Measurements from ENCODE around the gene WNT6. TPM values are rescaled to one million over a fixed set of nuclear protein-coding genes. Genes with fewer than 3 reads are reported as not detected.
A peak's percentile ranks its signal among the peaks of the same experiment; 100 is the strongest.

WNT6 gene
- total RNA-seq, 2 experiments from 2014 or later = not detected

DNA sequence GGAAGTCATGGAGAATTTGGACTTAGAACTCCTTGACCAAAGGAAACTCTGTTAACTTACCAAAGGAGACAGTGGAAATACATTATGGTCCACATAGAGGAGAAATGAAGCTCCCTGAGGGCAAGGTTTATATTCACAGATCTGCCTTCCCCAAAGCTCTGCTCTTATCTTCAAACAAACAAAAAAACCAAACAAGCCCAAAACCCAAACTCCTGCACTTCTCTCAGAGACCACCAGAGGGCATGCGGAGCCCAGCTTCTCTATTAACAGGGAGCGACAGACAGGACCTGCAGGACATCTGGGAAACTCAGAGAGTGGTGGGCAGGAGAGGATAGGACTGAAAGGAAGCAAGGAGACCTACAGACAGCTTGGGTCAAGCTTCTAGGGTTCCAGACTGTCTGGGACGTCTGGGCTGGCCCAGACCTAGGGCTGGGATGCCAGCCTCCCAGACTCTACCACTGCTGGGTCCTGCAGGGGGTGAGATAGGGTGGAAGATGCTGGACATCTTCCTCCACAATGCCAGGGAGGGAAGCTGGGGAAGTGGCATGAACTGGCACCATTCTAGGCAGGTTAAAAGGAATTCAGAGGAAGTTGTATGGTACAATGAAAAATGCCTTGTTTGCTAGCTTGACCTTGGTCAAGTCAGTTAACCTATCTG, 17.1 kb downstream of the WNT6 start:
- CTCF ChIA-PET = interaction anchor here (0.5 to 19.0 kb wide), 27 partner anchors 9 to 385 kb away, joined by 3 to 947 read pairs (median 5); partner anchors contain the start of genes TTLL4 and WNT6
- no peaks in the 10 kb centered on the region for H3K9me3 Mint-ChIP-seq
- H3K4me1 Mint-ChIP-seq (ENCODE audit: low read depth) = peaks cover 39% of the 10 kb centered on the region
- intact Hi-C loops (cut with micrococcal nuclease) = loop anchor here (1.0 to 2.0 kb wide), 3 partner anchors 22 to 104 kb away; no protein-coding TSS in a partner anchor
- H3K36me3 Mint-ChIP-seq (ENCODE audit: low read depth) = no peaks in the 10 kb centered on the region
- H3K27ac Mint-ChIP-seq = no peak overlapping the region
- peak; percentile 86 for DNase-seq
- no peak overlapping the region for H3K4me3 Mint-ChIP-seq
- peaks cover 41% of the 10 kb centered on the region for H3K27me3 Mint-ChIP-seq (ENCODE audit: low read depth)

DNA sequence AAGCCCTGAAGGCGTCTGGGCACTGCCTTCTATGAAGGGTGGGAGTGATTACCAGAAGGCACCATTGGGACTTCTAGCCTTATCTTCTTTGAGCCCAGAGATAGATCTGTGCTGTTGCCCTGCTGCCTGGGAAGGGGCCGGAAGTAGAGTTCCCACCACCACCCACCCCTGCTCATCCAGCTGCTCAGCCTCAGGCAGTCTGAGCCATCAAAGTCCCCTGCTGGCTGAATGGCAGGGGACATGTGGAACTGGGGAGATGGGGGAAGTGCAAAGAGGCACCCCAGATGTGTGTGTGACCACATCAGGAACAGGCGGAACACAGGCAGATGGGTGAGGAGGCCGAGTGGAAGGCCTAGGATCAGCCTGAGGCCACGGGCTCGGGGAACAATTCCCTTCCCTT, 17.7 kb downstream of the WNT6 start:
- Mint-ChIP-seq H3K4me1 (ENCODE audit: low read depth) (peaks cover 37% of the 10 kb centered on the region), H3K27me3 (ENCODE audit: low read depth) (peaks cover 36% of the 10 kb centered on the region)

DNA sequence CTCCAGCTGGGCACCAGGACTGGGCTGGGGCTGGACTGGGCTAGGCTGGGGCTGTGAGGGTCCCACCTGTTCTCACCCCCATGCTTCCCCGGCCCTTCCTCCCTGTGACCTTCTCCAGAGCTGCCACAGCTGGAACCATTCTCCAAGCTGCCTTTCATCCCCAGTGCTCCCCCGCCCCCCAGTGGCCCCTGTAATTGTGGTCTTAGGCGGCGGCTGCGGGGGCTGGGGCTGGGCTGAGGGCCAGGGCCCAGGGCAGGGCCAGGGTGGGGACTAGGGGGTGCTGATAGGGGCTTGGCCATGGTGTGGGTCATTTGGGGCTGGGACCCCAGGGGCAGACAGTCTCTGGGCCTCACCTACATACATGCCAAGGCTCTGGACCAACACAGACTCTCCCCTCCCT, 18.3 kb downstream of the WNT6 start:
- no peak for DNase-seq
- intact Hi-C loops (cut with micrococcal nuclease) = loop anchor here (2.0 kb wide), 1 partner anchor 103 kb away; no protein-coding TSS in a partner anchor
- H3K27me3 Mint-ChIP-seq (ENCODE audit: low read depth) = peaks cover 36% of the 10 kb centered on the region
- H3K4me3 Mint-ChIP-seq = no peak overlapping the region
- no peak overlapping the region for H3K27ac Mint-ChIP-seq
- H3K9me3 Mint-ChIP-seq = no peaks in the 10 kb centered on the region
- CTCF ChIA-PET = interaction anchor here (0.8 to 19.0 kb wide), 9 partner anchors 9 to 383 kb away, joined by 3 to 947 read pairs (median 17); partner anchors contain the start of gene WNT6
- no peaks in the 10 kb centered on the region for H3K36me3 Mint-ChIP-seq (ENCODE audit: low read depth)
- peaks cover 38% of the 10 kb centered on the region for H3K4me1 Mint-ChIP-seq (ENCODE audit: low read depth)

More for the DNA sequence above, 17.7 kb downstream of the WNT6 start:
- CTCF ChIA-PET = interaction anchor here (0.5 to 19.0 kb wide), 22 partner anchors 9 to 384 kb away, joined by 3 to 947 read pairs (median 6); partner anchors contain the start of gene WNT6
- no peaks in the 10 kb centered on the region for H3K36me3 Mint-ChIP-seq (ENCODE audit: low read depth)
- intact Hi-C loops (cut with micrococcal nuclease) = loop anchor here (2.0 kb wide), 1 partner anchor 103 kb away; no protein-coding TSS in a partner anchor
- no peak overlapping the region for H3K4me3 Mint-ChIP-seq
- DNase-seq = no peak
- no peak overlapping the region for H3K27ac Mint-ChIP-seq
- H3K9me3 Mint-ChIP-seq = no peaks in the 10 kb centered on the region

DNA sequence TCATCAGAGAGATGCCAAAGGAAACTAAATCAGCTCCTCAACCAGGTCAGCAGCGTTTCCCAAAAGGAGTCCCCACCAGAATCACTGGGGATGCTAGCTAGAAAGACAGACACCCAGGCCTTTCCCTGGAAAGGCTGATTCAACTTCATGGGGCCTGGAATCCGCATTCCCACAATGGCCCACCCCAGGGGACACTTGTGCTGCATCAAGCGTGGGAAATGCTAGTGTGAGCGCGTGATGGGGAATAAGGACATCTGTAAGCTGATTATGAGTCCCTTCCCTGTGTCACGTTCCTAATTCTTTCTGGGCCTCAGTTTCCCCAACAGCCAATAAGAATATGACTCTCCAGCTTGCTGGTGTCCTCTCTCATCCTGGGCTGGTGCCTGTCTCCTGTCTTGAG, 18.9 kb downstream of the WNT6 start:
- H3K9me3 Mint-ChIP-seq = no peaks in the 10 kb centered on the region
- intact Hi-C loops (cut with micrococcal nuclease) = no loop called here
- peak overlapping the region; percentile 15 for H3K27ac Mint-ChIP-seq
- no peak overlapping the region for H3K4me3 Mint-ChIP-seq
- DNase-seq = no peak
- no peaks in the 10 kb centered on the region for H3K36me3 Mint-ChIP-seq (ENCODE audit: low read depth)
- H3K4me1 Mint-ChIP-seq (ENCODE audit: low read depth) = peaks cover 38% of the 10 kb centered on the region
- CTCF ChIA-PET = interaction anchor here (0.6 to 19.0 kb wide), 5 partner anchors 9 to 152 kb away, joined by 3 to 947 read pairs (median 3); no protein-coding TSS in a partner anchor
- peaks cover 32% of the 10 kb centered on the region for H3K27me3 Mint-ChIP-seq (ENCODE audit: low read depth)

DNA sequence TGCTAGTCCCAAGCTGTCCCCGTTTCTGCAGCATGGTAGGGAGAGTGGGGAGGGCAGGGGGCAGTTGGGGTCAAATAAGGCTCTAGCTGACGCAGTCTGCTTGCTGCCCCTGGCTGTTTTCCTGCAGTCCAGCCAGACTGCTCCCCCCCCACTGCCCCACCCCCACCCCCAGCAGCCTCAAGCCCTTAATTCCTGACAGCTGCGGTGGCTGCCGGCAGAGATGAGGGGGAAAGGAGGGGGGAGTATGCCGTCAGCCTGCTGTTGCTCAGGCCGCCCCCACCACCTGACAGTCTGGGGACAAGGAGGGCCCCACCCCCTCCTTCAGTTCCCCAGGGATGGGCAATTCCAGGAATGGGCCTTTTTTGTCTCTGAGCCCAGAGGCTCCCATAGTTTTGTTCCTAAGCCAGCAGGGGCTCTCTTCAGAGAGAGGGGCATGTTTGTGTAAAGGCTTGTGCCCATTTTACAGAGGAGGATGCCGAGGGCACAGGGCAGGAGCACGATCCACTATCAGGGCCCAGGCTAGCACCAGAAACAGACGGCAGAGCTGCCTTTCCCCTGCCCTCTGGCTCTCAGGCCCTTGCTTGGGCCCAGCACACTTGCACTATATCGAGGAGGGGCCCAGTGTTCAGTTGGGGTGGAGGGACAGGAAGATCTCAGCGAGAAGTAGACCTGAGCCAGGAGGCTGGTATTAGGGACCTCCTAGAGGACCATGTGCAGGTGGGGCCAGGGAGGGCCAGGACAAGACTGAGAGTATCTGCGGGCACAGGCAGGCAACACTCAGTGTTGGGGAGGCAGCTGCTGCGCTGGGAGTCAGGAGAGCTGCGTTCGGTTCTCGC, 19.5 kb downstream of the WNT6 start:
- Mint-ChIP-seq H3K4me1 (ENCODE audit: low read depth) (peaks cover 38% of the 10 kb centered on the region), H3K27me3 (ENCODE audit: low read depth) (peaks cover 31% of the 10 kb centered on the region), H3K4me3 (peak overlapping the region; percentile 76), H3K36me3 (ENCODE audit: low read depth) (no peaks in the 10 kb centered on the region), H3K27ac (peak overlapping the region; percentile 34), H3K9me3 (no peaks in the 10 kb centered on the region)
- intact Hi-C loops (cut with micrococcal nuclease) = no loop called here
- CTCF ChIA-PET = interaction anchor here (0.8 to 19.0 kb wide), 4 partner anchors 9 to 101 kb away, joined by 3 to 947 read pairs (median 8); no protein-coding TSS in a partner anchor
- DNase-seq = no peak

DNA sequence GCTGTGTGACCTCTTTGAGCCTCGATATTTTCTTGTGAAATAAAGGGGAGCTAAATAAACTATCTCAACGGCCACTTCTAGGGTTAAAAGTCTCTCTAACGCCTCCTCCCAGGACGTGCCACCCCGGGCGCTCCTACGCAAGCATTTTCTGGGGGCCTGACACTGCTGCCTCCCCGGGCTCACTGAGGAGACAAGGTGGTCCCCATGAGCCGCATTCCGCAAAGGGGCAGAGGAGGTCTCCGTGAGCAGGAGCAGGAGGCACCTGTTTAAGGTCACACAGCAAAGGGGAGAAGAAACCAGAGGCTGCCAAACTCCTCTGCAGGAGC, 20.1 kb downstream of the WNT6 start:
- intact Hi-C loops (cut with micrococcal nuclease) = loop anchor here (1.0 to 5.0 kb wide), 4 partner anchors 13 to 373 kb away; partner anchors contain the start of genes CNPPD1, RETREG2, TUBA4A and TUBA4B
- no peaks in the 10 kb centered on the region for H3K9me3 Mint-ChIP-seq

DNA sequence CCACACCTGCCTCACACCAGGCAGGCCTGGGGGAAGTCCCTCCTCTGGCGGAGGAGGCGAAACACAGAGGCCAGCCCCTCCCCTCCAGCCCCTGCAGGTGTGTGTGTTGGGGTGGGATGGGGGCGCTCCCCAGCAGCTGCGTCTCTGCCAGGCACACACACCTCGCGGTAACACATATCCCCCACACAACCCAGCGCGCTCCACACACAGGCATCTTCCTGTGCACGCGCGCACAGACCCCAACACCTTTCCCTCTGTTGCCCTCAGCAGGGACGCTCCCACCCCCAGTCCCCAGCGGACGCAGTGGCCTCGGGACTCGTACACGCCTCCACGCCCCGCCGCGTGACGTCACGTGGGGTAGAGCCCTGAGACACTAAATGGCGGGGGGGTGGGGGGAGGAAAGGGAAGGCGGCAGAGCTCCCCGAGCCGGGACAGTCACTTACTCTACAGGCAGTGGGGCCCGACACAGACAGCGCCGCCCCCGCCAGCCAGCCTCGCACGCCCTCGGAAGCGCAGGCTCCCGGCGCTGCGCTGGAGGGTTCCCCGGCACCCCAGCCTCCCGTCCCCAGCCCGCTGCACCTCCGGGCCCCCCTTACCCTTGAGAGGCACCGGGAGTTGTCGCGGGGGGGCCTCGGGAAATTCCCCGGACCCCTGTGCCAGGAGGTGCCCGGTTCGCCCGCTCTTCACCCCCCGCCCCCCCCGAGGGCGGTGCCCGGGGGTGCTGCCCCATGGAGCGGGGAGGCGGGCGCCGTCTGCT, 20.7 kb downstream of the WNT6 start, which contains the start of gene WNT10A:
Gene WNT10A, plus strand, starts transcription at position 751 of the 757 bp plus-strand sequence. CDS start 144 bp downstream, outside the sequence.
- peak within 1 kb of the TSS; percentile 65 for H3K27ac Mint-ChIP-seq
- H3K4me3 Mint-ChIP-seq = peak within 1 kb of the TSS; percentile 76
- DNase-seq = peak; percentile 80
- no peaks in the 10 kb centered on the region for H3K36me3 Mint-ChIP-seq (ENCODE audit: low read depth)
- no peaks in the 10 kb centered on the region for H3K9me3 Mint-ChIP-seq
- intact Hi-C loops (cut with micrococcal nuclease) = loop anchor here (1.0 to 5.0 kb wide), 4 partner anchors 12 to 372 kb away; partner anchors contain the start of genes CNPPD1, RETREG2, TUBA4A and TUBA4B
- H3K4me1 Mint-ChIP-seq (ENCODE audit: low read depth) = peaks cover 46% of the 10 kb centered on the region
- CTCF ChIA-PET = interaction anchor here (2.1 to 19.0 kb wide), 2 partner anchors 7 to 19 kb away, joined by 12 to 947 read pairs; no protein-coding TSS in a partner anchor
- H3K27me3 Mint-ChIP-seq (ENCODE audit: low read depth) = peaks cover 24% of the 10 kb centered on the region

More for the DNA sequence above, 20.1 kb downstream of the WNT6 start:
- no peak for DNase-seq
- CTCF ChIA-PET = interaction anchor here (0.9 to 19.0 kb wide), 3 partner anchors 8 to 101 kb away, joined by 3 to 947 read pairs (median 12); no protein-coding TSS in a partner anchor
- no peaks in the 10 kb centered on the region for H3K36me3 Mint-ChIP-seq (ENCODE audit: low read depth)
- peak overlapping the region; percentile 76 for H3K4me3 Mint-ChIP-seq
- peak overlapping the region; percentile 34 for H3K27ac Mint-ChIP-seq
- peaks cover 25% of the 10 kb centered on the region for H3K27me3 Mint-ChIP-seq (ENCODE audit: low read depth)
- peaks cover 42% of the 10 kb centered on the region for H3K4me1 Mint-ChIP-seq (ENCODE audit: low read depth)

DNA sequence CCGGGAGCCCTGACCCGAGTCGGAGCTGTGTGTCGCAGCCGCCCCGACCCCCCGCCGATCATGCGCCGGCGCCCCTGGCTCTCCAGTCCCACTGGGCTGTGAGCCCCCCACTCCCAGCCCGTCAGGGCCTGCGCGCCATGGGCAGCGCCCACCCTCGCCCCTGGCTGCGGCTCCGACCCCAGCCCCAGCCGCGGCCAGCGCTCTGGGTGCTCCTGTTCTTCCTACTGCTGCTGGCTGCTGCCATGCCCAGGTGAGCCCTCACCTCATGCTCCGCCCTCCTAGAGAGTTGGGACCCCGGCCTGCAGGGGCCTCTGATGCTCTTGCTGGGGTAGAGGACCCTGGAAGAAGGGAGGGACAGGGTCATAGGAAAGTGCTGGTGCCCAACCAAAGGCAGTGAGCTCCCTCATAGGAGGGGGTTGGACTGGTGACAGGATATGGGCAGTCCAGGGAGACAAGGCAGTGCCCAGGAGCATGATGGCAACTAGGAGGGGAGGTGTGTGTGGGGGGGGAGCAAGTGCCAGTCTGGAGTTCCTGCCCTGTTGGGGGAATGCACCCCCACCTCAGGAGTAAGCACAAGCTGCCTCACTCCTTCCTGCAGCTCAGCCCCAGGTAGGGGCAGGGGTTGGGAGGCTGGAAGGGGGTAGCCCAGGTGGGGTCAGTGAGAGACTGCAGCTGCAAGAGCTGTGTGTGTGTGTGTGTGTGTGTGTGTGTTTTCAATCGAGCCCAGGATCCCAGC, 21.4 kb downstream of the WNT6 start:
- Mint-ChIP-seq H3K36me3 (ENCODE audit: low read depth) (no peaks in the 10 kb centered on the region), H3K4me3 (peak overlapping the region; percentile 63), H3K27ac (peak overlapping the region; percentile 37), H3K4me1 (ENCODE audit: low read depth) (peaks cover 49% of the 10 kb centered on the region), H3K9me3 (no peaks in the 10 kb centered on the region), H3K27me3 (ENCODE audit: low read depth) (peaks cover 20% of the 10 kb centered on the region)
- no peak for DNase-seq
- CTCF ChIA-PET = interaction anchor here (1.0 to 19.0 kb wide), 2 partner anchors 18 to 29 kb away, joined by 3 to 947 read pairs; no protein-coding TSS in a partner anchor
- intact Hi-C loops (cut with micrococcal nuclease) = loop anchor here (1.0 to 5.0 kb wide), 4 partner anchors 11 to 371 kb away; partner anchors contain the start of genes CNPPD1, RETREG2, TUBA4A and TUBA4B

DNA sequence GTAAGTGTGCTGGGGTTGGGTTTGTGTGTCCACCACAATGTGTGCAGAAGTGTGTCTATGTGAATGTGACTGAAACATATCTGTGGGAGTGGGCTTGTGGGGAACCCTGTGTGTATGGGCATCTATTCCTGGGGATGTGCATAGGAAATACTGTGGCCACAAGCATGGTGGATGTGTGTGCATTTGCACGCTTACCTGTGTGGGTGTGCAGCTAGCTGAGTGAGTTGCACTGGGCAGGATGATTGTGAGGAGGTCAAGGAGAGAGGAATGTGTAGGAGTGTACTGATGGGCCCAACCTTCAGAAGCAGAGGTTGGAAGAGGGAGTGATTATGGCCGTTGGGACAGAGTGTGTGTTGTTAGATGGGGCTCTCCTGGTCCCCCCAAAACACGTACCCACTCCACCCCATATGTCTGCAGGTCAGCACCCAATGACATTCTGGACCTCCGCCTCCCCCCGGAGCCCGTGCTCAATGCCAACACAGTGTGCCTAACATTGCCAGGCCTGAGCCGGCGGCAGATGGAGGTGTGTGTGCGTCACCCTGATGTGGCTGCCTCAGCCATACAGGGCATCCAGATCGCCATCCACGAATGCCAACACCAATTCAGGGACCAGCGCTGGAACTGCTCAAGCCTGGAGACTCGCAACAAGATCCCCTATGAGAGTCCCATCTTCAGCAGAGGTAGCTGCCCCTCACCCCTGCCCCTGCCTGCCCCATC, 22.3 kb downstream of the WNT6 start:
- peaks cover 47% of the 10 kb centered on the region for H3K4me1 Mint-ChIP-seq (ENCODE audit: low read depth)

DNA sequence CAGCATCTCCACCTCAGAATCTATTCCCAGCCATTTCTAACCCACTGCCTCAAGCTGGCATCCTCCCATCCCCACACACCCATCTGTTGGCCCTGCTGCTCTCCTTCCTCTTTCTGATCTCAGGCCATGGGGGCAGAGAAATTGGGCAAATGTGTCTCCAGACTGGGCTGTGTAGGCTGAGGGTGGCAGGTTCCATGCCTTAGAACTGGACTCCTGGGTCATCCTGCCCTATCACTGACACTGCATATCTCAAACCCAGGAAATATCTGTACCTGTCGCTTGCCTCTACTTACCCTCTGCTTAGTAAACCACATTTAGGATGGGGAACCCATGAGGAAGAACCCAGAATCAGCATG, 22.8 kb downstream of the WNT6 start:
- H3K4me3 Mint-ChIP-seq = no peak overlapping the region
- no peak for DNase-seq
- peaks cover 13% of the 10 kb centered on the region for H3K27me3 Mint-ChIP-seq (ENCODE audit: low read depth)

More for the DNA sequence above, 22.3 kb downstream of the WNT6 start:
- Mint-ChIP-seq H3K9me3 (no peaks in the 10 kb centered on the region), H3K4me3 (no peak overlapping the region), H3K36me3 (ENCODE audit: low read depth) (no peaks in the 10 kb centered on the region), H3K27me3 (ENCODE audit: low read depth) (peaks cover 13% of the 10 kb centered on the region), H3K27ac (no peak overlapping the region)
- intact Hi-C loops (cut with micrococcal nuclease) = loop anchor here (5.0 kb wide), 2 partner anchors 295 to 370 kb away; partner anchors contain the start of genes CNPPD1, RETREG2, TUBA4A and TUBA4B
- CTCF ChIA-PET = interaction anchor here (1.0 to 19.0 kb wide), 2 partner anchors 17 to 29 kb away, joined by 3 to 947 read pairs; no protein-coding TSS in a partner anchor
- no peak for DNase-seq

More for the DNA sequence above, 22.8 kb downstream of the WNT6 start:
- Mint-ChIP-seq H3K4me1 (ENCODE audit: low read depth) (peaks cover 45% of the 10 kb centered on the region), H3K9me3 (no peaks in the 10 kb centered on the region), H3K36me3 (ENCODE audit: low read depth) (no peaks in the 10 kb centered on the region), H3K27ac (no peak overlapping the region)
- intact Hi-C loops (cut with micrococcal nuclease) = loop anchor here (5.0 kb wide), 2 partner anchors 295 to 370 kb away; partner anchors contain the start of genes CNPPD1, RETREG2, TUBA4A and TUBA4B
- CTCF ChIA-PET = interaction anchor here (0.5 to 19.0 kb wide), 2 partner anchors 16 to 30 kb away, joined by 3 to 947 read pairs; no protein-coding TSS in a partner anchor
